Heart left ventricle (tissue), 13 donors: ENCODE results near the gene KRTAP3-1.

Experiments used
- CTCF ChIP-seq, 12 donors: fragments of 200-600 bp; sonication (generic) in 4 of 12; IDR thresholded peaks; one replicate each; pipeline versions ENCODE4 v1.5.0 to v1.8.0; 2018 to 2022; ENCODE audit warnings: antibody characterized with exemption in 12 of 12, mild to moderate bottlenecking in 5 of 12
- POLR2A ChIP-seq, 2 donors: fragments of 450-650 bp; IDR thresholded peaks; one replicate each; pipeline ENCODE4 v1.6.1; 2017; ENCODE audit warnings: antibody characterized with exemption in 2 of 2, mild to moderate bottlenecking in 2 of 2, moderate library complexity in 2 of 2
- donor health status: ischemic (EF 13 %, LVEDD 7.1; RV severe dilation, severe dysfunction).
- donor health status: DM: no; HTN: yes; CAD: no.
- donor health status: DM: no; HTN: no; CAD: no.
- donor health status: ischemic (EF 25% LVEDD 6.9; RV normal size, moderate dysfunction).
- donor health status: ischemic (EF 25% LVEDD 5.7; RV mildly dilated, moderate dysfunction).
- donor health status: ischemic (EF 35%, LVEDD 5.7; RV mildly dilated, moderate dysfunction).
- donor health status: nonischemic (EF 11% LVEDD 7.7; RV severe dilation, severe dysfunction).
- donor health status: DM: yes; HTN: yes; CAD: no.
- donor health status: PGD.
- donor health status: ischemic (EF 29% LVEDD 5.4; RV normal size, mild dysfunction).
- donor health status: nonischemic (EF 23%, LVEDD 6.1; RV moderate dilation, normal function).

- no peak for TF ChIP-seq POLR2A (IDR thresholded peaks at IDR 0.05)
- TF ChIP-seq CTCF (IDR thresholded peaks at IDR 0.05) = no peak
These were observed 1.5 kb upstream of the KRTAP3-1 start for GRCh38 chr17:41010441-41010840.
